ENCODE measurements around the gene PPAN. TPM values are rescaled to one million over a fixed set of nuclear protein-coding genes. Genes with fewer than 3 reads are reported as not detected.

Gene PPAN
- total RNA-seq, 1 donor from 2014 or later = 31.0 TPM

DNA sequence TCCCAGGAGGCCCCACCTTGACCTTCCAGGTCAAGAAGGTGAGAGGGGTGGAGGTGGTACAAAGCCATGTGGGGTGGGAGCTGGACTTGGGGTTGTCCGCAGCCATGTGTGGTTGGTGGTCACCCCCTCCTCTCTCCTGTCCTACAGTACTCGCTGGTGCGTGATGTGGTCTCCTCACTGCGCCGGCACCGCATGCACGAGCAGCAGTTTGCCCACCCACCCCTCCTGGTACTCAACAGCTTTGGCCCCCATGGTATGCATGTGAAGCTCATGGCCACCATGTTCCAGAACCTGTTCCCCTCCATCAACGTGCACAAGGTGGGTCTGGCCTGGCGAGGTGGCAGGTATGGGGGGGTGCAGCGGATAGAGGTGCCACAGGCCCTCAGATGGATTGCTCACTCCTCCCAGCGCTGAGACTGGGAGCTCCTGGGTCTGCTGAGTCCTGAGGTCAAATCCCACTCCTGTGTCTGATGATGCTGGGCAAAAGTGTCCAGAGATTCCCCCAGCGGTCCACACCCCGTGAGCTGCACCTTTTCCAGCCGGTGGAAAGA is 1.7 kb downstream of the PPAN start:
- H3K4me1 Mint-ChIP-seq (ENCODE audit: low read depth) = peaks cover 20% of the 10 kb centered on the region
- H3K36me3 Mint-ChIP-seq (ENCODE audit: low read depth) = peaks cover 11% of the 10 kb centered on the region
- no peak for DNase-seq (ENCODE audit: low spot score)
- TF ChIP-seq CTCF (IDR thresholded peaks at IDR 0.05) = no peak
- H3K27ac Mint-ChIP-seq (ENCODE audit: unreplicated experiment) = peak overlapping the region; percentile 5
- no peaks in the 10 kb centered on the region for H3K27me3 Mint-ChIP-seq (ENCODE audit: low read depth)
- H3K9me3 Mint-ChIP-seq (ENCODE audit: low read depth) = no peaks in the 10 kb centered on the region
- H3K4me3 Mint-ChIP-seq (ENCODE audit: unreplicated experiment) = peak overlapping the region; percentile 85

GRCh38 chr19:10109528-10109927 is 3.4 kb downstream of the PPAN start:
- Mint-ChIP-seq H3K9me3 (ENCODE audit: low read depth) (no peaks in the 10 kb centered on the region), H3K27me3 (ENCODE audit: low read depth) (no peaks in the 10 kb centered on the region), H3K27ac (ENCODE audit: unreplicated experiment) (no peak overlapping the region), H3K4me1 (ENCODE audit: low read depth) (peaks cover 20% of the 10 kb centered on the region), H3K36me3 (ENCODE audit: low read depth) (peaks cover 11% of the 10 kb centered on the region), H3K4me3 (ENCODE audit: unreplicated experiment) (no peak overlapping the region)
- TF ChIP-seq CTCF (IDR thresholded peaks at IDR 0.05) = no peak
- DNase-seq (ENCODE audit: low spot score) = no peak

DNA sequence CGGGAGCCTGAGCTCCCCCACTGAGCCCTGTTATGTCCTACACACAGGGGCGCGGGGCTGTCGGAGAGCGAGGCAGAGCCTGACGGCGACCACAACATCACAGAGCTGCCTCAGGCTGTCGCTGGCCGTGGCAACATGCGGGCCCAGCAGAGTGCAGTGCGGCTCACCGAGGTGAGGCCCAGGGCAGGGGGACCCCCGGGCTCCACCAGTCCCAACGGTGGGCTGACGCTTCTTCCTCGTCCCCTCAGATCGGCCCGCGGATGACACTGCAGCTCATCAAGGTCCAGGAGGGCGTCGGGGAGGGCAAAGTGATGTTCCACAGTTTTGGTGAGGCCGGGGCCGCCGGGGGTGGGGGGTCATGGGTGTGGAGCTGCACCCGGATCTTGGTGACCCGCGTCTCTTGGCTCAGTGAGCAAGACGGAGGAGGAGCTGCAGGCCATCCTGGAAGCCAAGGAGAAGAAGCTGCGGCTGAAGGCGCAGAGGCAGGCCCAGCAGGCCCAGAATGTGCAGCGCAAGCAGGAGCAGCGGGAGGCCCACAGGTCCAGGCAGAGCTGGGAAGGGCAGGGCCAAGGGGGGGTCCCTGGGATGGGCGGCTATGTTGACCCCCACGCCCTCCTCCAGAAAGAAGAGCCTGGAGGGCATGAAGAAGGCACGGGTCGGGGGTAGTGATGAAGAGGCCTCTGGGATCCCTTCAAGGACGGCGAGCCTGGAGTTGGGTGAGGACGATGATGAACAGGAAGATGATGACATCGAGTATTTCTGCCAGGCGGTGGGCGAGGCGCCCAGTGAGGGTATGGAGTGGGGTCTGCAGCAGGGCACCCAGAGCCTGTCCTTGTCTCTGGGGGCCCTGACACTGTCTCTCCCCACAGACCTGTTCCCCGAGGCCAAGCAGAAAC is 4.2 kb downstream of the PPAN start:
- peaks cover 20% of the 10 kb centered on the region for H3K4me1 Mint-ChIP-seq (ENCODE audit: low read depth)
- no peak overlapping the region for H3K27ac Mint-ChIP-seq (ENCODE audit: unreplicated experiment)
- H3K9me3 Mint-ChIP-seq (ENCODE audit: low read depth) = no peaks in the 10 kb centered on the region
- no peak for TF ChIP-seq CTCF (IDR thresholded peaks at IDR 0.05)
- DNase-seq (ENCODE audit: low spot score) = no peak
- H3K36me3 Mint-ChIP-seq (ENCODE audit: low read depth) = peaks cover 11% of the 10 kb centered on the region
- no peaks in the 10 kb centered on the region for H3K27me3 Mint-ChIP-seq (ENCODE audit: low read depth)
- no peak overlapping the region for H3K4me3 Mint-ChIP-seq (ENCODE audit: unreplicated experiment)

GRCh38 chr19:10110972-10111317 is 4.8 kb downstream of the PPAN start:
- Mint-ChIP-seq H3K27ac (ENCODE audit: unreplicated experiment) (no peak overlapping the region), H3K27me3 (ENCODE audit: low read depth) (no peaks in the 10 kb centered on the region), H3K4me3 (ENCODE audit: unreplicated experiment) (no peak overlapping the region), H3K4me1 (ENCODE audit: low read depth) (peaks cover 20% of the 10 kb centered on the region), H3K9me3 (ENCODE audit: low read depth) (no peaks in the 10 kb centered on the region), H3K36me3 (ENCODE audit: low read depth) (peaks cover 11% of the 10 kb centered on the region)
- no peak for TF ChIP-seq CTCF (IDR thresholded peaks at IDR 0.05)
- no peak for DNase-seq (ENCODE audit: low spot score)

DNA sequence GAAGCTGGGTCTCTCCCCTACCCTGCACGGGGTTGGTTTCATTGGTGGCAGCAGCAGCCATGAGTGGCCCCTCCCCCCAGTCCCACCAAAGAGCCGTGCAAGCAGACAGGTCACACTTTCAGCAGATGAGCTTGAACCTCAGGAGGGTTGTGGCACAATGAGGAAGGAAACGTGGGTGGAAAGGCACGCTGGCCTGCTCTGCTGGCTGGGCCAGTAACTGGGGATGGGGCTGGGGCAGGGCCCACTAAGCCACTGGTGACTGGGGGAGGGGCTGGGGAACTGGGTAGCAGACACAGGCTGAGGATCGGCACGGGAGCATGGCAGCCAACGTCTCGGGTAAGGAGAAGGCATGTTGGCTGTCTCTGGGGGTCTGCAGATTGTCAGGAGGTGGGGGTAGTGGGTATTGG is 5.2 kb downstream of the PPAN start, which contains the start of gene P2RY11:
P2RY11 (plus strand) TSS at position 289 of the 407 bp plus-strand sequence; CDS start at position 318, 29 bp downstream.
- Mint-ChIP-seq H3K4me1 (ENCODE audit: low read depth) (peaks cover 20% of the 10 kb centered on the region), H3K9me3 (ENCODE audit: low read depth) (no peaks in the 10 kb centered on the region), H3K4me3 (ENCODE audit: unreplicated experiment) (no peak within 1 kb of the TSS), H3K27me3 (ENCODE audit: low read depth) (no peaks in the 10 kb centered on the region), H3K27ac (ENCODE audit: unreplicated experiment) (peak within 1 kb of the TSS; percentile 78), H3K36me3 (ENCODE audit: low read depth) (peaks cover 13% of the 10 kb centered on the region)
- no peak for TF ChIP-seq CTCF (IDR thresholded peaks at IDR 0.05)
- DNase-seq (ENCODE audit: low spot score) = no peak
